BJ (cell line): ENCODE data around the gene IFIT5. TPM values are rescaled to one million over a fixed set of nuclear protein-coding genes. Genes with fewer than 3 reads are reported as not detected.

Experiments
- CTCF ChIA-PET: fragments of 350-600 bp; formaldehyde crosslinking; extraction: SDS; loops from one replicate; lab custom pipeline; 2021; ENCODE audit warnings: antibody characterized with exemption, inconsistent platforms; lab: Yijun Ruan, JAX
- POLR2A ChIA-PET: fragments of 300-600 bp; sonication (Branson Sonifier 250); formaldehyde crosslinking; extraction: SDS; loops from one replicate; lab custom pipeline; 2021; ENCODE audit warnings: antibody characterized with exemption; lab: Charles Lee
- DNase-seq: peaks from one replicate; pipeline ENCODE4 v3.0.0-alpha.2; 2011; ENCODE audit warnings: low read depth
- H3K27me3 ChIP-seq: 2 replicates; pipeline ENCODE4 v1.6.0; 2011; ENCODE audit warnings: low read length; ENCODE audit not compliant: control insufficient read depth, insufficient read depth
- H3K36me3 ChIP-seq: 2 replicates; pipeline ENCODE4 v1.5.1; 2011; ENCODE audit warnings: low read length; ENCODE audit not compliant: control insufficient read depth, insufficient read depth
- H3K4me3 ChIP-seq: 2 replicates; pipeline ENCODE4 v1.5.1; 2011; ENCODE audit warnings: low read depth, mild to moderate bottlenecking, control low read depth, low read length
- CTCF ChIP-seq: IDR thresholded peaks from 2 replicates; pipeline ENCODE4 v1.5.1; 2011; ENCODE audit warnings: low read depth, mild to moderate bottlenecking, control low read depth, inconsistent platforms, low read length, moderate library complexity; ENCODE audit not compliant: insufficient read depth
- polyA plus RNA-seq: library from polyadenylated mRNA; depleted of rRNA; stranded (reverse); fragments of >200 nt; gene quantifications from 2 replicates; pipeline ENCODE4 v1.2.3, GENCODE V29; 2011

The IFIT5 gene
- polyA plus RNA-seq, 1 experiment, result 6.5 TPM

GRCh38 chr10:89392974-89393373, 21.4 kb upstream of the IFIT5 start:
- Histone ChIP-seq H3K27me3 (no peaks in the 10 kb centered on the region), H3K36me3 (no peaks in the 10 kb centered on the region), H3K4me3 (peak overlapping the region; percentile 41)
- POLR2A ChIA-PET, result interaction anchor here (0.6 to 1.2 kb wide), 4 partner anchors 19 to 209 kb away, joined by 3 to 7 read pairs (median 5); no protein-coding TSS in a partner anchor
- CTCF ChIA-PET, result interaction anchor here (0.6 to 1.3 kb wide), 9 partner anchors 9 to 1507 kb away, joined by 3 to 5 read pairs (median 3); no protein-coding TSS in a partner anchor
- DNase-seq, result peak; percentile 62
- no peak for TF ChIP-seq CTCF

GRCh38 chr10:89393898-89394297, 20.5 kb upstream of the IFIT5 start:
- peak overlapping the region; percentile 41 for H3K4me3 ChIP-seq
- no peaks in the 10 kb centered on the region for H3K36me3 ChIP-seq
- ChIA-PET CTCF (no interaction called here), POLR2A (no interaction called here)
- no peak for TF ChIP-seq CTCF
- H3K27me3 ChIP-seq, result no peaks in the 10 kb centered on the region
- DNase-seq, result no peak

DNA sequence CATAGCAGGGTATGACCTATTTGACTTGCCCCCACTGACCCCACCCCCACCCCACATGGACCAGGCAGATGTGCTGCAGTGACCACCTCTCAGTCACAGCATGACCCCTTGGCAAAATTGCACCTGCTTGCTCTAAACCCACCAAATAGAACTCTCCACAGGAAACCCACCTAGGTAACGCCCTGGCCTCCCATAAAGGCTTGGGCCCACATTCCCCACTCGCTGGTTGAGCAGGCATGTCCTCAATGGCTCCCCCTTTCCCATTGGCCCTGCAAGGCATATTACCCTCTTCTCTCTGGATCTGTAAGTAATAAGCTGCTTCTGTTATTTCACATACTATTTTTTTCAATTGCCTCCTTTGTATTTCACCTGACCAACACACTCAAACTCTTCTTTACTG, 19.2 kb upstream of the IFIT5 start:
- no peak for TF ChIP-seq CTCF
- ChIA-PET POLR2A (no interaction called here), CTCF (no interaction called here)
- Histone ChIP-seq H3K27me3 (no peaks in the 10 kb centered on the region), H3K4me3 (no peak overlapping the region), H3K36me3 (no peaks in the 10 kb centered on the region)
- DNase-seq, result no peak

GRCh38 chr10:89398003-89398749, 16.2 kb upstream of the IFIT5 start:
- DNase-seq, result no peak
- H3K4me3 ChIP-seq, result no peak overlapping the region
- no peaks in the 10 kb centered on the region for H3K36me3 ChIP-seq
- ChIA-PET CTCF (no interaction called here), POLR2A (no interaction called here)
- no peaks in the 10 kb centered on the region for H3K27me3 ChIP-seq
- TF ChIP-seq CTCF, result no peak

GRCh38 chr10:89399956-89400355, 14.4 kb upstream of the IFIT5 start:
- ChIA-PET CTCF (interaction anchor here (0.8 kb wide), 1 partner anchor 9 kb away, joined by 3 read pairs; no protein-coding TSS in a partner anchor), POLR2A (no interaction called here)
- Histone ChIP-seq H3K36me3 (peaks cover 4% of the 10 kb centered on the region; the same call in 1 of the 2 replicates), H3K27me3 (no peaks in the 10 kb centered on the region), H3K4me3 (no peak overlapping the region)
- TF ChIP-seq CTCF, result no peak
- DNase-seq, result no peak
